ENCODE data around the gene SHISA9.

The SHISA9 gene

DNA sequence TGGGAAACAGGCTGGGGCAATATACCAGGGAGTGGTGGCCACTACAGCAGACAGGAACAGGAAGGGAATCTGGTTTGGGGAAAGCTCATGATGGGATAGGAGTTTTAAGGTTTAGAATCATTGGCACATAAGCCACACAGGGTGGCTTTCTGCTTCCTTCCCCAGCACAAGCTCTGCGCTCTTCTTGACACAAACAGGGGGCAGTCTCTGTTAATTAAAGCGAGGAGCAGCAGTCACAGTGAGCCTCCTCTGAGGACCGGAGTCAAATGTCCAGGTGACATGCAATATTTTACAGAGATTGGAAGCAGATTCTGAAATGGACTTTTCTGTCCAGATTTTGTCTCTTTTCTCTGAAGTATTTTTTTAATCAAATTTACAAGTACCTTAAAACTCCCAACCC, 2.8 kb upstream of the SHISA9 start:
- DNase-seq (ENCODE audit: low read depth in 1 of 2, low spot score in 1 of 2) = no peak
- Histone ChIP-seq H3K27me3 (ENCODE audit: insufficient read depth, poor library complexity, severe bottlenecking) (peaks cover 41% of the 10 kb centered on the region), H3K27ac (replicated peaks) (no peak overlapping the region), H3K4me3 (replicated peaks; ENCODE audit: insufficient read depth, low read length) (no peak overlapping the region)
- TF ChIP-seq POLR2AphosphoS5 (IDR thresholded peaks at IDR 0.05; ENCODE audit: low read depth) (no peak), SPI1 (IDR thresholded peaks at IDR 0.05; ENCODE audit: borderline replicate concordance, low read depth) (no peak), GABPA (IDR thresholded peaks at IDR 0.05; ENCODE audit: low read depth) (no peak)
- TF ChIP-seq, protein P1, sequence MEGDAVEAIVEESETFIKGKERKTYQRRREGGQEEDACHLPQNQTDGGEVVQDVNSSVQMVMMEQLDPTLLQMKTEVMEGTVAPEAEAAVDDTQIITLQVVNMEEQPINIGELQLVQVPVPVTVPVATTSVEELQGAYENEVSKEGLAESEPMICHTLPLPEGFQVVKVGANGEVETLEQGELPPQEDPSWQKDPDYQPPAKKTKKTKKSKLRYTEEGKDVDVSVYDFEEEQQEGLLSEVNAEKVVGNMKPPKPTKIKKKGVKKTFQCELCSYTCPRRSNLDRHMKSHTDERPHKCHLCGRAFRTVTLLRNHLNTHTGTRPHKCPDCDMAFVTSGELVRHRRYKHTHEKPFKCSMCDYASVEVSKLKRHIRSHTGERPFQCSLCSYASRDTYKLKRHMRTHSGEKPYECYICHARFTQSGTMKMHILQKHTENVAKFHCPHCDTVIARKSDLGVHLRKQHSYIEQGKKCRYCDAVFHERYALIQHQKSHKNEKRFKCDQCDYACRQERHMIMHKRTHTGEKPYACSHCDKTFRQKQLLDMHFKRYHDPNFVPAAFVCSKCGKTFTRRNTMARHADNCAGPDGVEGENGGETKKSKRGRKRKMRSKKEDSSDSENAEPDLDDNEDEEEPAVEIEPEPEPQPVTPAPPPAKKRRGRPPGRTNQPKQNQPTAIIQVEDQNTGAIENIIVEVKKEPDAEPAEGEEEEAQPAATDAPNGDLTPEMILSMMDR (IDR thresholded peaks at IDR 0.05; ENCODE audit: insufficient read depth, low read length) = no peak
- TF ChIP-seq, protein P2, sequence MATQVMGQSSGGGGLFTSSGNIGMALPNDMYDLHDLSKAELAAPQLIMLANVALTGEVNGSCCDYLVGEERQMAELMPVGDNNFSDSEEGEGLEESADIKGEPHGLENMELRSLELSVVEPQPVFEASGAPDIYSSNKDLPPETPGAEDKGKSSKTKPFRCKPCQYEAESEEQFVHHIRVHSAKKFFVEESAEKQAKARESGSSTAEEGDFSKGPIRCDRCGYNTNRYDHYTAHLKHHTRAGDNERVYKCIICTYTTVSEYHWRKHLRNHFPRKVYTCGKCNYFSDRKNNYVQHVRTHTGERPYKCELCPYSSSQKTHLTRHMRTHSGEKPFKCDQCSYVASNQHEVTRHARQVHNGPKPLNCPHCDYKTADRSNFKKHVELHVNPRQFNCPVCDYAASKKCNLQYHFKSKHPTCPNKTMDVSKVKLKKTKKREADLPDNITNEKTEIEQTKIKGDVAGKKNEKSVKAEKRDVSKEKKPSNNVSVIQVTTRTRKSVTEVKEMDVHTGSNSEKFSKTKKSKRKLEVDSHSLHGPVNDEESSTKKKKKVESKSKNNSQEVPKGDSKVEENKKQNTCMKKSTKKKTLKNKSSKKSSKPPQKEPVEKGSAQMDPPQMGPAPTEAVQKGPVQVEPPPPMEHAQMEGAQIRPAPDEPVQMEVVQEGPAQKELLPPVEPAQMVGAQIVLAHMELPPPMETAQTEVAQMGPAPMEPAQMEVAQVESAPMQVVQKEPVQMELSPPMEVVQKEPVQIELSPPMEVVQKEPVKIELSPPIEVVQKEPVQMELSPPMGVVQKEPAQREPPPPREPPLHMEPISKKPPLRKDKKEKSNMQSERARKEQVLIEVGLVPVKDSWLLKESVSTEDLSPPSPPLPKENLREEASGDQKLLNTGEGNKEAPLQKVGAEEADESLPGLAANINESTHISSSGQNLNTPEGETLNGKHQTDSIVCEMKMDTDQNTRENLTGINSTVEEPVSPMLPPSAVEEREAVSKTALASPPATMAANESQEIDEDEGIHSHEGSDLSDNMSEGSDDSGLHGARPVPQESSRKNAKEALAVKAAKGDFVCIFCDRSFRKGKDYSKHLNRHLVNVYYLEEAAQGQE (IDR thresholded peaks at IDR 0.05; ENCODE audit: insufficient replicate concordance, low read depth) = no peak

DNA sequence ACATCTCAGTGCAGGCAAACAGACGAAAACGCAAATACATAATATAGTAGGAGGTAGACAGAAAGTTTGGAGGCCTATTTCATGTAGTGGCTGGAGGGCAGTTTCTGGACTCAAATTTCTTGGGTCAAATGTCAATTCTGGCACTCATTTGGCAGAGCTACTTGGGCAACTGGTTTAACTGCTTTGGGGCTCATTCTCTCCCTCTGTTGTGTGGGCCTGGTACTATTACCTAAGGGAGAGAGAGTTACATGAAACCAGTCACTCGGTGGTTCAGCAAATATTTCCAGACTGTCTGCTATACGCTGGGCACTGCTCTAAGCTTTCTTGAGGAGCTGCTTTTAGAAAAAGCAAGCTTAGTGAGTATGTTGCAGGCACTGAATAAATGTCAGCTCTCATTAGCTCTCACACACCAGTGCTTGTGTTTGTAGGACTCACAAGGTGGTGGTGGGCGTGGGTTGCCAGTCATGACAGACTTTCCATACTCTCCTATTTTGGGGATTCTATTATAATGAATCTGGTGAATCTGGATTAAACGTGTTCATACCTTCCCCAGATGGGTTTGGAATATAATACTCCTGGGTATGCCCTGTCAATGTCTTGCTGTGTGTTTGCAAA, 1.8 kb upstream of the SHISA9 start:
- TF ChIP-seq, protein P2 (IDR thresholded peaks at IDR 0.05; ENCODE audit: insufficient replicate concordance, low read depth) = no peak
- no peak for TF ChIP-seq SPI1 (IDR thresholded peaks at IDR 0.05; ENCODE audit: borderline replicate concordance, low read depth)
- no peak for TF ChIP-seq GABPA (IDR thresholded peaks at IDR 0.05; ENCODE audit: low read depth)
- TF ChIP-seq POLR2AphosphoS5 (IDR thresholded peaks at IDR 0.05; ENCODE audit: low read depth) = no peak
- TF ChIP-seq, protein P1 (IDR thresholded peaks at IDR 0.05; ENCODE audit: insufficient read depth, low read length) = no peak
- no peak for DNase-seq (ENCODE audit: low read depth in 1 of 2, low spot score in 1 of 2)
- Histone ChIP-seq H3K27ac (replicated peaks) (no peak overlapping the region), H3K4me3 (replicated peaks; ENCODE audit: insufficient read depth, low read length) (no peak overlapping the region), H3K27me3 (ENCODE audit: insufficient read depth, poor library complexity, severe bottlenecking) (peaks cover 49% of the 10 kb centered on the region)

DNA sequence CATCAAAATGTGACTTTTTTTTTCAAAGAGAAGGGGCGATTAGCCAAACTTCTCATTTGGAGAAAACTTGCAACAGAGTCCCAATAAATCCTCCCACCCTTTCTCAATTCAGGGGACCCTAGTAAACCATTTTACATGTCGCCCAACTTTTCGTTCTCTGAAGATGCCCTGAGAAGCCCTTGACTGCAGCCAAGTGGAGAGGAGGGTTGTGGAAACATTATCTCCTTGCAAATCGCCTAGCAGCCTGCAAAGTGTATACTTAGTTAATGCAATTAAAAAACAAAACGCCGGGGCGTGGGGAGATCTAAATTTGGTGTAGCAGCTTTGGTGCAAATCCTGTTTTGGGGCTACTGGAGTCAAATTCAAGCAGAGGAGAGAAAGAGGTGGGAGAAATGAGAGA, 1.2 kb upstream of the SHISA9 start:
- DNase-seq (ENCODE audit: low read depth in 1 of 2, low spot score in 1 of 2) = no peak
- Histone ChIP-seq H3K4me3 (replicated peaks; ENCODE audit: insufficient read depth, low read length) (no peak overlapping the region), H3K27ac (replicated peaks) (no peak overlapping the region), H3K27me3 (ENCODE audit: insufficient read depth, poor library complexity, severe bottlenecking) (peaks cover 49% of the 10 kb centered on the region)
- TF ChIP-seq, protein P2 (IDR thresholded peaks at IDR 0.05; ENCODE audit: insufficient replicate concordance, low read depth) = no peak
- TF ChIP-seq SPI1 (IDR thresholded peaks at IDR 0.05; ENCODE audit: borderline replicate concordance, low read depth) = no peak
- TF ChIP-seq, protein P1 (IDR thresholded peaks at IDR 0.05; ENCODE audit: insufficient read depth, low read length) = no peak
- TF ChIP-seq GABPA (IDR thresholded peaks at IDR 0.05; ENCODE audit: low read depth) = no peak
- TF ChIP-seq POLR2AphosphoS5 (IDR thresholded peaks at IDR 0.05; ENCODE audit: low read depth) = no peak

Measured in HL-60 (cell line).